Natural killer cell (primary cell): ENCODE results near the gene PRICKLE3. TPM values are rescaled to one million over a fixed set of nuclear protein-coding genes. Genes with fewer than 3 reads are reported as not detected.

Experiments used
- total RNA-seq, 4 donors: library from RNA; stranded (reverse); fragments of 120-200 nt in 1 of 4; gene quantifications; one replicate each; pipeline versions ENCODE4 v1.2.3 to v1.2.4, GENCODE V29; 2013 to 2022

The PRICKLE3 gene
- total RNA-seq, 3 donors from 2014 or later (not counting 1 experiment from before 2014, with no cell fraction given) = 6.2 to 7.9 (median 6.3) TPM

Other genes with a start within 250 kb of the PRICKLE3 start
- 100 to 1,000 TPM in 1 of 3 donors, 10 to 100 TPM in 2; 92.2 to 106 (median 92.5) TPM for gene OTUD5, start 228.8 kb downstream of the PRICKLE3 start, total RNA-seq
- 1 to 10 TPM; 2.7 to 3.6 (median 3.0) TPM for gene KCND1, start 214.5 kb downstream of the PRICKLE3 start, total RNA-seq
- 100 to 1,000 TPM; 120 to 141 (median 131) TPM for gene GRIPAP1, start 184.1 kb downstream of the PRICKLE3 start, total RNA-seq
- 10 to 100 TPM; 43.8 to 57.5 (median 43.9) TPM for gene TFE3, start 143.0 kb downstream of the PRICKLE3 start, total RNA-seq
- 10 to 100 TPM; 12.5 to 14.2 (median 13.0) TPM for gene CCDC120, start 127.4 kb downstream of the PRICKLE3 start, total RNA-seq
- gene PRAF2, start 112.4 kb downstream of the PRICKLE3 start, total RNA-seq = 10 to 100 TPM; 18.1 to 24.8 (median 19.9) TPM
- 100 to 1,000 TPM; 116 to 142 (median 134) TPM for gene WDR45, start 106.5 kb downstream of the PRICKLE3 start, total RNA-seq
- 10 to 100 TPM; 22.4 to 26.0 (median 25.3) TPM for gene GPKOW, start 62.6 kb downstream of the PRICKLE3 start, total RNA-seq
- gene MAGIX, start 23.6 kb downstream of the PRICKLE3 start, total RNA-seq = 1 to 10 TPM in 2 of 3 donors, under 1 TPM in 1; 1.00 to 1.7 (median 1.2) TPM
- gene PLP2, start 14.5 kb downstream of the PRICKLE3 start, total RNA-seq = 10 to 100 TPM; 29.3 to 69.7 (median 34.8) TPM
- gene SYP, start 13.8 kb upstream of the PRICKLE3 start, total RNA-seq = 1 to 10 TPM in 1 of 3 donors, under 1 TPM in 2; 0.36 to 1.0 (median 0.80) TPM
- gene CACNA1F, start 47.0 kb upstream of the PRICKLE3 start, total RNA-seq = 1 to 10 TPM in 1 of 3 donors, under 1 TPM in 2; 0.48 to 1.1 (median 0.66) TPM
- 10 to 100 TPM; 19.6 to 22.8 (median 22.1) TPM for gene CCDC22, start 49.1 kb upstream of the PRICKLE3 start, total RNA-seq
- gene FOXP3, start 78.3 kb upstream of the PRICKLE3 start, total RNA-seq = under 1 TPM; 0.09 to 0.32 (median 0.20) TPM
- 1 to 10 TPM; 2.9 to 4.3 (median 3.6) TPM for gene PPP1R3F, start 83.4 kb upstream of the PRICKLE3 start, total RNA-seq
- not detected for gene GAGE10, start 117.3 kb upstream of the PRICKLE3 start, total RNA-seq
- gene GAGE12J, start 135.7 kb upstream of the PRICKLE3 start, total RNA-seq = not detected
- not detected for gene GAGE13, start 145.2 kb upstream of the PRICKLE3 start, total RNA-seq